ENCODE measurements around the gene CSKMT. TPM values are rescaled to one million over a fixed set of nuclear protein-coding genes. Genes with fewer than 3 reads are reported as not detected.

CSKMT gene
- total RNA-seq, 2 experiments from 2014 or later = 37.1 to 43.6 TPM

DNA sequence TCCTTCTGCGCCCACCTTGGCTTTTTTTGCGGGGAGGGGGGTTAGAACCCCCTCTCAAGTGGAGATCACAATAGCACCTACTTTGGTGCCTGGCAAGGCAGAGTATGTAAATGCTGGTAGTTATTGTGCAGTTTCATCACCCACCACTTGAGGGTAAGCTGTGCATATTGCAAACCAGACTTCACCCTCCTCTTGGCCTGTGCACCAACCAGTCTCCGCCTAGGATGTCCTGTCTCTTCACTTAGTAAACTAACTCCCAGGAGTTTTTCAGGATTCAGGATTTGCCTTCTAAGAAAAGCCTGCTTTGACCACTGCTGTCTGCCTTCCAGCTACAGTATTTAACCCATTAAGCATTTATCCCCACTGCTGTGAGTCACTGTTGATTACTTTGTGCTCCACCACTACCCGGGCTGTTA lies 15.7 kb downstream of the CSKMT start:
- DNase-seq = peak; percentile 66
- H3K36me3 Mint-ChIP-seq (ENCODE audit: low read depth) = peaks cover 22% of the 10 kb centered on the region
- CTCF ChIA-PET = interaction anchor here (0.7 to 6.5 kb wide), 28 partner anchors 9 to 286 kb away, joined by 3 to 79 read pairs (median 5); partner anchors contain the start of genes BSCL2, C11orf98, CSKMT and GANAB

DNA sequence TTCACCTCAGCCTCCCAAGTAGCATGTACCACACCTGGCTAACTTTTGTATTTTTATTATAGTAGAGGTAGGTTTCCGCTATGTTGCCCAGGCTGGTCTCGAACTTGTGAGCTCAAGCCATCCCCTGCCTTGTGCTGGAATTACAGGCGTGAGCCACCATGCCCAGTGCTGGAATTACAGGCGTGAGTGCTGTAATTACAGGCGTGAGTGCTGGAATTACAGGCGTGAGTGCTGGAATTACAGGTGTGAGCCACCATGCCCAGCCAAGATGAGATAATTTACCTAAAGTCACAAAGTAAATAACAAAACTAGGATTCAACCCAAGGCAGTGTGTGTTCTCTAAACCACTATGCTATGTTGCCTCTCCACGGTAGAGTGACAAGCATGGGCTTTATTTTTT lies 17.4 kb downstream of the CSKMT start:
- TF ChIP-seq, protein P1, sequence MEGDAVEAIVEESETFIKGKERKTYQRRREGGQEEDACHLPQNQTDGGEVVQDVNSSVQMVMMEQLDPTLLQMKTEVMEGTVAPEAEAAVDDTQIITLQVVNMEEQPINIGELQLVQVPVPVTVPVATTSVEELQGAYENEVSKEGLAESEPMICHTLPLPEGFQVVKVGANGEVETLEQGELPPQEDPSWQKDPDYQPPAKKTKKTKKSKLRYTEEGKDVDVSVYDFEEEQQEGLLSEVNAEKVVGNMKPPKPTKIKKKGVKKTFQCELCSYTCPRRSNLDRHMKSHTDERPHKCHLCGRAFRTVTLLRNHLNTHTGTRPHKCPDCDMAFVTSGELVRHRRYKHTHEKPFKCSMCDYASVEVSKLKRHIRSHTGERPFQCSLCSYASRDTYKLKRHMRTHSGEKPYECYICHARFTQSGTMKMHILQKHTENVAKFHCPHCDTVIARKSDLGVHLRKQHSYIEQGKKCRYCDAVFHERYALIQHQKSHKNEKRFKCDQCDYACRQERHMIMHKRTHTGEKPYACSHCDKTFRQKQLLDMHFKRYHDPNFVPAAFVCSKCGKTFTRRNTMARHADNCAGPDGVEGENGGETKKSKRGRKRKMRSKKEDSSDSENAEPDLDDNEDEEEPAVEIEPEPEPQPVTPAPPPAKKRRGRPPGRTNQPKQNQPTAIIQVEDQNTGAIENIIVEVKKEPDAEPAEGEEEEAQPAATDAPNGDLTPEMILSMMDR (IDR thresholded peaks at IDR 0.05) = no peak
- ChIA-PET CTCF (interaction anchor here (6.5 kb wide), 1 partner anchor 10 kb away, joined by 79 read pairs; the partner anchor contains the start of gene LRRN4CL), POLR2A (interaction anchor here (2.7 to 21.7 kb wide), 2 partner anchors 26 to 37 kb away, joined by 13 to 263 read pairs; partner anchors contain the start of gene GANAB)
- Mint-ChIP-seq H3K27ac (no peak overlapping the region), H3K36me3 (ENCODE audit: low read depth) (peaks cover 10% of the 10 kb centered on the region), H3K27me3 (peaks cover 5% of the 10 kb centered on the region), H3K4me1 (ENCODE audit: low read depth) (peaks cover 15% of the 10 kb centered on the region), H3K4me3 (no peak overlapping the region), H3K9me3 (no peaks in the 10 kb centered on the region)
- DNase-seq (no peak), ATAC-seq (no peak)
- intact Hi-C loops (cut with micrococcal nuclease) = no loop called here

More for the DNA sequence above, 15.7 kb downstream of the CSKMT start:
- peak; percentile 89 for ATAC-seq
- H3K9me3 Mint-ChIP-seq = no peaks in the 10 kb centered on the region
- peak overlapping the region; percentile 75 for H3K27ac Mint-ChIP-seq
- H3K4me1 Mint-ChIP-seq (ENCODE audit: low read depth) = peaks cover 26% of the 10 kb centered on the region
- TF ChIP-seq, protein P1 (IDR thresholded peaks at IDR 0.05) = peak; percentile 60
- POLR2A ChIA-PET = interaction anchor here (0.8 to 21.7 kb wide), 18 partner anchors 9 to 200 kb away, joined by 3 to 263 read pairs (median 5); partner anchors contain the start of genes C11orf98, CSKMT, GANAB and INTS5
- peak overlapping the region; percentile 16 for H3K4me3 Mint-ChIP-seq
- intact Hi-C loops (cut with micrococcal nuclease) = no loop called here
- no peaks in the 10 kb centered on the region for H3K27me3 Mint-ChIP-seq

DNA sequence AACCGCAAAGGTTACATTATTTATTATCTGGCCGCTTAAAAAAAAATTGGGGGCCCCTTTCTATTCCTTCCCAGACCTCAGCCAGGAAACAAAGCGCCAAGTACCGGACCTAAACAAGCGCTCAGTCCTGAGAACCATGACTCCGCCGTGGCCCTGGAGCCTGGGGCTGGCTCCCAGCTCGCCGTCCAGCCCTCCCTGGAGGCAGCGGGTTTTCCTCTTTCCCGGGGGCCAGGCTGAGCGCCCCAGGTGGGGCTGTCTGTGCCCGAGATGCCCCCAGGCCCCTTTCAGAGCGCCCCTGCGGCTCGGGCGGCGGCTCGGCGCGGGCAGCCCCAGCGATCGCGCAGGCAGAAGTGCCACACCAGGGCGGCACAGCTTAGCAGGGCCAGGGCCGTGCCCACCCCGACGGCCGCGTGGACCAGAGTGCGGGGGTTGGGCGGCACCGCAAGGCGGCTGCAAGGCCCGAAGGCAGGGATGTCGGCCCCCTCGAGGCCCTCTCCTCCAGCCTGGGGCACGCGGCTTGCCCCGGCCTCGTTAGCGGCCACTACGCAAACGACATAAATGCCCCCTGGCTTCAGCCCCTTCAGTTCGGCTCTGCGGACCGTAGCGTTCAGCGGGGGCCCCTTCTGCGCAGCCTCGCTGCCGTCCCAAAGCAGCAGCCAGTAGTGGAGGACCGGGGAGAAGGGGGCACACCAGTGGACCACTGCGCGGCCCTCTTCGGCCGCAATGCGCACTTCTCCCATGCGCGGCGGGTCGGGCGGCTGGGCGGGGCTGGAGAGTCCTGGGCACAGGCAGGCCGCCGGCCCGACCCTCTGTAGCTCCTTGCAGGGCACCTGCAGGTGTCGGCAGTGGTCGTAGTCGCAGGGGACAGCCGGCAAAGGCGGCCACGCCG lies 22.6 kb downstream of the CSKMT start:
- no peak for ATAC-seq
- H3K4me1 Mint-ChIP-seq (ENCODE audit: low read depth) = no peaks in the 10 kb centered on the region
- H3K9me3 Mint-ChIP-seq = no peaks in the 10 kb centered on the region
- ChIA-PET CTCF (interaction anchor here (1.0 to 1.4 kb wide), 4 partner anchors 11 to 293 kb away, joined by 3 to 4 read pairs (median 4); partner anchors contain the start of gene UQCC3), POLR2A (interaction anchor here (0.5 to 1.8 kb wide), 5 partner anchors 12 to 129 kb away, joined by 3 to 8 read pairs (median 3); partner anchors contain the start of genes C11orf98, CSKMT and HNRNPUL2)
- no peak for DNase-seq
- H3K27me3 Mint-ChIP-seq = peaks cover 11% of the 10 kb centered on the region
- intact Hi-C loops (cut with micrococcal nuclease) = no loop called here
- H3K36me3 Mint-ChIP-seq (ENCODE audit: low read depth) = peaks cover 18% of the 10 kb centered on the region
- H3K27ac Mint-ChIP-seq = no peak overlapping the region
- TF ChIP-seq, protein P1 (IDR thresholded peaks at IDR 0.05) = no peak
- no peak overlapping the region for H3K4me3 Mint-ChIP-seq

DNA sequence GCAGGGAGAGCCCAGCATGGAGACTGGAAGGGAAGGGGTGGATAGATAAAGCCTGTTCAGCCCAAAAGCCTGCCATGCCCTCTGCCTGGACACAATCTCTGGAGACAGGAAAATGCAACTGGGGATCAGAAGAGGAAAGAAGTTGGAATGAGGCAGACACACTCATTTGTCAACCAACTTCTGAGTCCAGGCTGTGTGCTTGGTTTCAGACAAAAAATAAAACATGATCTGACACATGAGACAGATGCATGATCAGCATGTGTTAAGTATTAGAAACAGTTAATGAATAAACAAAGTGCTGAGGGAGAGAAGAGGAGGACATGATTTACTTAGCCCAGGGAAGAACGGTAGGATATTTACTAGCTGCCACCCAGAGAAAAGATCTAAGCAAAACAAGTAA lies 23.4 kb downstream of the CSKMT start:
- peaks cover 11% of the 10 kb centered on the region for H3K27me3 Mint-ChIP-seq
- peaks cover 20% of the 10 kb centered on the region for H3K36me3 Mint-ChIP-seq (ENCODE audit: low read depth)
- CTCF ChIA-PET = interaction anchor here (1.0 to 1.4 kb wide), 4 partner anchors 12 to 294 kb away, joined by 3 to 4 read pairs (median 4); partner anchors contain the start of gene UQCC3
- intact Hi-C loops (cut with micrococcal nuclease) = no loop called here
- ATAC-seq (no peak), DNase-seq (no peak)
- no peaks in the 10 kb centered on the region for H3K4me1 Mint-ChIP-seq (ENCODE audit: low read depth)
- no peak overlapping the region for H3K27ac Mint-ChIP-seq
- POLR2A ChIA-PET = interaction anchor here (1.5 to 1.8 kb wide), 2 partner anchors 13 to 24 kb away, joined by 3 to 8 read pairs; partner anchors contain the start of genes C11orf98 and CSKMT
- H3K9me3 Mint-ChIP-seq = no peaks in the 10 kb centered on the region
- H3K4me3 Mint-ChIP-seq = no peak overlapping the region
- TF ChIP-seq, protein P1 (IDR thresholded peaks at IDR 0.05) = no peak

Measured in activated CD8-positive, alpha-beta T cell treated with anti-CD3 and anti-CD28 coated beads for 36 hours (primary cell).